ENCODE data around the gene ZNF514.

Gene ZNF514

DNA sequence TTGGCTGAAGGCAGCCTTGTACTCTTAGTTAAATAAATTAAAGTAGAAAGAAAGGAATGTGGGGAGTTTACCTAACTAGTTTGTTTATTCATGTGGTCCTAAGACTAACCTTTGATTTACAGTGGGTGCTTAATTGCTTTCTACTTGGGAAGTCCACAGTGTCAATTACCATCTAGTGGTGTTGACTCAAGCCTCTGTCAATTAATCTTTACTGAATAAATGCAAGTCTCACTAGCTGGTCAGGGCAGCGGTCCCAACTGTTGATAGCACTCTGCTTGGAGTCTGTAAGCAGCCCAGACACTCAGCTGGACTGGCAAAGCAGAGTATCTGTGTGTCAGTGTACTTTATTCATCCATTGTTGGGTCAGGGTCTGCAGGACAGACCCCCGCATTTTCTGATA, 15.8 kb downstream of the ZNF514 start:
- no peak overlapping the region for H3K4me3 ChIP-seq (ENCODE audit: low read depth, low read length)
- TF ChIP-seq, protein P1, sequence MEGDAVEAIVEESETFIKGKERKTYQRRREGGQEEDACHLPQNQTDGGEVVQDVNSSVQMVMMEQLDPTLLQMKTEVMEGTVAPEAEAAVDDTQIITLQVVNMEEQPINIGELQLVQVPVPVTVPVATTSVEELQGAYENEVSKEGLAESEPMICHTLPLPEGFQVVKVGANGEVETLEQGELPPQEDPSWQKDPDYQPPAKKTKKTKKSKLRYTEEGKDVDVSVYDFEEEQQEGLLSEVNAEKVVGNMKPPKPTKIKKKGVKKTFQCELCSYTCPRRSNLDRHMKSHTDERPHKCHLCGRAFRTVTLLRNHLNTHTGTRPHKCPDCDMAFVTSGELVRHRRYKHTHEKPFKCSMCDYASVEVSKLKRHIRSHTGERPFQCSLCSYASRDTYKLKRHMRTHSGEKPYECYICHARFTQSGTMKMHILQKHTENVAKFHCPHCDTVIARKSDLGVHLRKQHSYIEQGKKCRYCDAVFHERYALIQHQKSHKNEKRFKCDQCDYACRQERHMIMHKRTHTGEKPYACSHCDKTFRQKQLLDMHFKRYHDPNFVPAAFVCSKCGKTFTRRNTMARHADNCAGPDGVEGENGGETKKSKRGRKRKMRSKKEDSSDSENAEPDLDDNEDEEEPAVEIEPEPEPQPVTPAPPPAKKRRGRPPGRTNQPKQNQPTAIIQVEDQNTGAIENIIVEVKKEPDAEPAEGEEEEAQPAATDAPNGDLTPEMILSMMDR (IDR thresholded peaks at IDR 0.05; ENCODE audit: insufficient read depth, low read depth, low read length, missing control alignments) = no peak
- DNase-seq (ENCODE audit: low read depth) = no peak

DNA sequence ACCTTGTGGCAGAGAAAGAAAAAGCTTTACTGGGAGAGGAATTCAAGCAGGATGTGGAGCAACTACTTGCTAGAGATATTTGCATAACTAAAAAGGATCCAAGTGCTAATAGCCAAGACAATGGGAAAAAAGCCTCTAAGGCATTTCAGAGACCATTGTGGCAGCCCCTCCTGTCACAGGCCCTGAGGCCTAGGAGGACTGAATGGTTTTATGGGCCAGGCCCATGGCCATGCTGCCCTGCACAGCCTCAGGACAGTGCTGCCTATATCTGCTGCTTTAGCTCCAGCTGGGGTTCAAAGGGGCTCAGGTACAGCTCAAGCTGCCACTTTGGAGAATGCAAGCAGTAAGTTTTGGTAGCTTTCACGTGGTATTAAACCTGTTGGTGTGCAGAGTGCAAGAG, 20.9 kb downstream of the ZNF514 start:
- DNase-seq (ENCODE audit: low read depth) = no peak
- no peak overlapping the region for H3K4me3 ChIP-seq (ENCODE audit: low read depth, low read length)
- TF ChIP-seq, protein P1 (IDR thresholded peaks at IDR 0.05; ENCODE audit: insufficient read depth, low read depth, low read length, missing control alignments) = no peak

DNA sequence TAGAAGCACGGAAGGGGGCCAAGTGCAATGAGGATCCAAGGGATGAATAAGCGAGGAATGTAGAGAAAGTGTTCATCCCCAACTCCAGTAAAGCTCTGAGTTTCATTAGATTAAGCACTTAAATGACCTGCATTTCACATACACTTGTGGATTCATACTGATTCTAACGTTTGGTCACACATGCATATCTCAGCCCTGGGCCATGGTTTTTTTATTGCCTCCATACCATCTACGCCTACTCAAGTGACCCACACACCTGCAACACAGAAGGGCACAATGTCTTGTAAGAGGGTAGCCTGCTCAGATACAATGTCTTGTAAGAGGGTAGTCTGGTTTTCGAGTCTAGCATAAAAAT, 37.5 kb downstream of the ZNF514 start:
- peak; percentile 10 for DNase-seq (ENCODE audit: low read depth)
- TF ChIP-seq, protein P1 (IDR thresholded peaks at IDR 0.05; ENCODE audit: insufficient read depth, low read depth, low read length, missing control alignments) = no peak
- peak overlapping the region; percentile 99 for H3K4me3 ChIP-seq (ENCODE audit: low read depth, low read length)

DNA sequence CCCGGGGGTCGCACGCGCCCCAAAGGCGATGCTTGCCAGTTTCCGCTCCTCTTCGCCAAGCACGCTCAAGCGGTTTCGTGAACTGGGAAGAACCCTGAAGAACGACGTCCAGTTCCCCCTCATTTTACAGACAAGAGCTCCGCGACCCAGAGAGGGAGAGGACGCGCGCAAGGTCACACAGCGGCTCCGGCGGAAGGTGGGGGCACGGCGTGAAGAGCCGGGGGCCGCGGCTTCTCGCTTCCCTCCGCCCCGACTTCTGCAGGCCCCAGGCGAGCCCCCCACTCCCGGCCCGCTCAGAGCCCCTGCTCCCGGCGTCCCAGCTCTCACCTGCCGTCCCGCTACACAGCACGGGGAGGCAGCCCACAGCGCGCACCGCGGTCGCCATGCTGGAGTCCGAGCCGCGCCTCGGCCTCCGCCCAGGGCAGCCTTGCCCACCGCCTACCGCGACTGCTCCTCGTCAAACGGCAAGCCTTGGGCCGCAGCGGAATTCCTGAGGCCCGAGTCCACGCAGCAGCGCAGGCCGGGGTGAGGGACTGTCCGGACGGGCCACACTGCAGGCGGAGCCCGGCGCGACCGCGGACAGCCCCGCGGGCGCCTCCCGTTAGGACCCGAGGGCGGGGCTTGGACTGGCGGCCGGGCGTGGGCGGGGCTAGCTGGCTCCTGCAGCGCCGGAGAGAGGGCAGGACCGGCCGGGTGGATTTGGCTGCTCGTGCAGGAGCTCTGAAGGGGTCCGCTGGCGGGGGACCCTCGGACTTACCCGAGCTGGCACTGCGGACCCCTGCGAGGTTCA, 38.0 kb downstream of the ZNF514 start, which contains the start of gene MRPS5:
Gene MRPS5, minus strand, starts transcription at position 402 of the 790 bp plus-strand sequence. Its CDS starts 17 bp downstream, at position 385.
- TF ChIP-seq, protein P1 (IDR thresholded peaks at IDR 0.05; ENCODE audit: insufficient read depth, low read depth, low read length, missing control alignments) = peak; percentile 9
- peak within 1 kb of the TSS; percentile 99 for H3K4me3 ChIP-seq (ENCODE audit: low read depth, low read length)
- peak; percentile 86 for DNase-seq (ENCODE audit: low read depth)

DNA sequence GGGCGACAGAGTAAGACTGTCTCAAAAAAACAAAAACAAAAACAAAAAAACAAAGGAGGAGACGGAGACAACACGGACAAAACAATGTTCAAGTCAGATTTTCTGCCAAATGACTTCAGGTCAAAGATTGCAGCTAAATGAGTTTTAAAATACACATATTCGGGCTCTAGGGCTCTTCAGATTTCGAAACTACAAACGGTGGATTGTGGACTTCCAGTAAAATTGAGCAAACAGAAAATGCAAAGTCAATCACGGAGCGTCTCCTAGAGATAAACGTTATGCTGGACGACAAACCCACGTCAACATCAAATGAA, 38.6 kb downstream of the ZNF514 start:
- DNase-seq (ENCODE audit: low read depth) = no peak
- peak overlapping the region; percentile 99 for H3K4me3 ChIP-seq (ENCODE audit: low read depth, low read length)

DNA sequence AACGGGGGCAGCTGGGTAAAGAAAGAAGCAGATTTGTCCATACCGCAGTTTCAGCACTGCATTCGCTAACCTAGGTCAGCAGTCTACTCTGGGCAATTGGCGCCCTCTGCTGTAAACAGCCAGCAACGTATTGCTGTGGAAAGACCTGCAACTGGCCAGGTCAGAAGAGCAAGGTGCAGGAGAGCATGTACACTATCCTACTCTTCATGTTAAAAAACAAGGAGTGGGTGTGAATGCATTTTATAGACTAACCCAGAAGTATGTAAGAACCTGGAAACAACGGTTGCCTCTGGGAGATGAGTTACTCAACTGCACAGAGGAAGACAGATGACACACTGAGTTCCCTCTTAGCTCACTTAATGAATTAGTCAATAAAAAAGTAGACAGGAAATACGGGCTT, 44.2 kb downstream of the ZNF514 start:
- TF ChIP-seq, protein P1 (IDR thresholded peaks at IDR 0.05; ENCODE audit: insufficient read depth, low read depth, low read length, missing control alignments) = peak; percentile 83

More for the DNA sequence above, 38.6 kb downstream of the ZNF514 start:
- TF ChIP-seq, protein P1 (IDR thresholded peaks at IDR 0.05; ENCODE audit: insufficient read depth, low read depth, low read length, missing control alignments) = no peak

DNA sequence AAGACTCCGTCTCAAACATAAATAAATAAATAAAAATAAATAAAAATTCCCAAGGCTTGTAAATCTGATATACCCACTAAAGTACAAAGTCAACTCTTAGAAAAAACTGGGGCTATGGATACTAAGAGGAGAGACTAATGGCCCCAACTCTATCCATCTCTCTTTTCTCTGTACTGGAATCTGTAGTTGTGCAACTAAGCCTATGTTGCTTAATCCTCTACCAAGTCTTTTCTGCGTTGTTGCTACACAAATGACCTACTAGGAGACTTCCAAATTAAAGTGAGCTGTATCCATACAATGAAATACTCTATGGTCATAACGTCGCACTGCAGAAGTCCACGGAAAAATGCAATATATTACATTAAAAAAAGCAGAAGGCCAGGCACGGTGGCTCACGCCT, 46.2 kb downstream of the ZNF514 start:
- no peak overlapping the region for H3K4me3 ChIP-seq (ENCODE audit: low read depth, low read length)
- no peak for DNase-seq (ENCODE audit: low read depth)

More for the DNA sequence above, 44.2 kb downstream of the ZNF514 start:
- peak; percentile 77 for DNase-seq (ENCODE audit: low read depth)
- no peak overlapping the region for H3K4me3 ChIP-seq (ENCODE audit: low read depth, low read length)

More for the DNA sequence above, 46.2 kb downstream of the ZNF514 start:
- TF ChIP-seq, protein P1 (IDR thresholded peaks at IDR 0.05; ENCODE audit: insufficient read depth, low read depth, low read length, missing control alignments) = no peak
